Stimulated activated effector memory CD8-positive, alpha-beta T cell treated with anti-CD3 and anti-CD28 coated beads, Interleukin-12 subunit alpha, Interleukin-12 subunit beta, amount 100 ng/mL, for 72 hours (primary cell): Measurements from ENCODE around the gene GIPC2.
"Not testable (repeated sequence)": the region's sequence is repeated elsewhere in the genome, so short reads cannot be mapped to it uniquely, and the experiment has no call there.

Experiments
- ATAC-seq: fragments of 150-1000 bp; cut with Tn5 transposase; 2 replicates; pipeline ENCODE4 v1.10.0; 2021
- DNase-seq, 2 donors: peaks; one replicate each; pipeline ENCODE4 v3.0.0; 2021 to 2022; ENCODE audit warnings: low spot score in 2 of 2
- H3K27ac Mint-ChIP-seq: one replicate; pipeline ENCODE4 v1.8.0; 2022; ENCODE audit warnings: mild to moderate bottlenecking, mixed read lengths
- H3K36me3 Mint-ChIP-seq: one replicate; pipeline ENCODE4 v1.8.0; 2022; ENCODE audit warnings: mild to moderate bottlenecking, mixed read lengths
- H3K4me1 Mint-ChIP-seq: one replicate; pipeline ENCODE4 v1.8.0; 2022; ENCODE audit warnings: mixed read lengths
- H3K4me3 Mint-ChIP-seq: one replicate; pipeline ENCODE4 v1.8.0; 2022; ENCODE audit warnings: mild to moderate bottlenecking, mixed read lengths
- H3K9me3 Mint-ChIP-seq: one replicate; pipeline ENCODE4 v1.8.0; 2022; ENCODE audit warnings: mixed read lengths

Gene GIPC2

GRCh38 chr1:78019024-78019423 lies 26.7 kb upstream of the GIPC2 start:
- Mint-ChIP-seq H3K4me3 (no peak overlapping the region), H3K9me3 (no peaks in the 10 kb centered on the region), H3K36me3 (peaks cover 32% of the 10 kb centered on the region), H3K4me1 (no peaks in the 10 kb centered on the region), H3K27ac (no peak overlapping the region)
- DNase-seq (no peak), ATAC-seq (no peak)

- H3K27ac Mint-ChIP-seq, H3K4me3 Mint-ChIP-seq, H3K9me3 Mint-ChIP-seq, H3K4me1 Mint-ChIP-seq, DNase-seq, ATAC-seq: not testable (repeated sequence)
- H3K36me3 Mint-ChIP-seq, result peaks cover 11% of the 10 kb centered on the region
Observed at GRCh38 chr1:78021134-78021533, 24.6 kb upstream of the GIPC2 start.

DNA sequence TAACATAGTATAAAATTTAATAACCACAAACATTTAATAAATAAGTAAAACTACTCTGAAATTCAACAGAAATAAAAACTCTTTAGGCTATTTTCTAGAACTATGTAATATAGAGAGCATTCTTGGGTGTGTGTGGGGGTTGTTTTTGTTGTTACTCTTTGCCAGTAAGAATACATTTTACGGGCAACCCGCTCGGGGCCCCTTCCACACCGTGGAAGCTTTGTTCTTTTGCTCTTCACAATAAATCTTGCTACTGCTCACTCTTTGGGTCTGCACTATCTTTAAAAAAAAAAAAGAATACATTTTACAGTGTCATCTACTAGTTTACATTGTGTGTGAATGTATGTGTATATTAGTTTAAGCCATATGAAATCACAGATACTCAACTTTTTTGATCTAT lies 16.0 kb upstream of the GIPC2 start:
- ATAC-seq (no peak), DNase-seq (no peak)
- Mint-ChIP-seq H3K36me3 (no peaks in the 10 kb centered on the region), H3K4me1 (no peaks in the 10 kb centered on the region), H3K27ac (no peak overlapping the region), H3K4me3 (no peak overlapping the region), H3K9me3 (no peaks in the 10 kb centered on the region)

DNA sequence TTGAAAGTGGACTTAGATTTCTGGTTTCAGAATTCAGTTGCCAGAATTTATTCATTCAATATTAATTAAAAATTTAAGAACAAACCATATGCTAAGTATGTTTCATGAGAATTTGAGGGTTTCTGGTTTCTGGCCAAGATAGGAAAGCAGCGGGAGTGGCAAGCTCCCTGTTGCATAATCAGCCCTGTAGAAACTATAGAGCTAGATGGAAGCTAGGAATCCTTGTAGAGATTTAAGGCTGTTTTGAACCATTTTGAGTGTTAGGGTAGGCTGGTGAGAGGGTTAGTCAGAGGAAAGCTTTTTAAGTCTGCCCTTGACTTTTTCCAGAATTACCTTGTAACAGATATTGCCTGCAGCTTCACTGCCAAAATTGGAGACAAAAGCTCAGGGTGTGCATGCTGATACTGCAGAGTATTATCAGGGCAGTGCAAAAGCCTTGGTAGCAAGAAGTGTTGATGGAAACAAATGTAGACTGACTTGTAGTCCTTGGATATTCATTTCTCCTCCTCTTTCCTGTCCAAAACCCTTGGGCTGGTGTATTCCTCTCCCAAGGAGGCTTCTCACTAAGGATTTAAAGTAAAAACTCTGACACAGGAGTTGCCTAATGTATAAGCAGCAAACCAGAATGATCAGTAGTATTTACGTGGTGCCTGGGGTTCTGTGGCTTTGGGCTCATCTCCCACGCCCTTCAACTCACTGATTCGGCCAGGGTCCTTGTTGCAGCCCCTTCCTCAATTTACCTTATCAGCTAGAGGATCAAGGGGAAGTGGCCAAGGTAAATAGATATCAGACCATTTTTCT lies 12.6 kb upstream of the GIPC2 start:
- ATAC-seq (no peak), DNase-seq (no peak)
- H3K4me3 Mint-ChIP-seq, result no peak overlapping the region
- H3K27ac Mint-ChIP-seq, result no peak overlapping the region
- no peaks in the 10 kb centered on the region for H3K9me3 Mint-ChIP-seq
- H3K4me1 Mint-ChIP-seq, result no peaks in the 10 kb centered on the region
- H3K36me3 Mint-ChIP-seq, result no peaks in the 10 kb centered on the region

GRCh38 chr1:78033797-78034172 lies 12.0 kb upstream of the GIPC2 start:
- DNase-seq (no peak), ATAC-seq (no peak)
- H3K4me1 Mint-ChIP-seq, result no peaks in the 10 kb centered on the region
- H3K4me3 Mint-ChIP-seq, result no peak overlapping the region
- no peaks in the 10 kb centered on the region for H3K9me3 Mint-ChIP-seq
- H3K36me3 Mint-ChIP-seq, result no peaks in the 10 kb centered on the region
- no peak overlapping the region for H3K27ac Mint-ChIP-seq

DNA sequence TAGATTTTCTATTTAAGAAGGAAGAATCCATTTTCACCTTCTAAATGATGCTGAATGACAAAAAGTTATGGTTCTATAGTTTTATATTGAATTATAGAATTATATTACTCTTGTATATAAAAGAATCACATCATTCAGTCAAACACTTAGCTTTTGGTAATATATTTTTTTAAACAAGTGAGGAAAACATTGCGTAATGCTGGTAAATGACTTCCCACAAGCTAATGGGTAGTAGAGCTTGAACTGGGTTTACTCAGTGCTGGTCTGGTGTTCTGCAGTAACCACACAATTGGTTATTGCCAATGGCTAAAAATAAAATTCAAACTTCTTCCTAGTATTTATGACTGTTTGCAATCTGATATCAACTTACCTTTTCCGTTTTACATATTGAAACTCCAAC lies 10.6 kb upstream of the GIPC2 start:
- Mint-ChIP-seq H3K4me1 (no peaks in the 10 kb centered on the region), H3K4me3 (no peak overlapping the region), H3K9me3 (no peaks in the 10 kb centered on the region), H3K27ac (no peak overlapping the region), H3K36me3 (no peaks in the 10 kb centered on the region)
- no peak for ATAC-seq
- DNase-seq, result no peak

GRCh38 chr1:78036450-78036849 lies 9.3 kb upstream of the GIPC2 start:
- no peak overlapping the region for H3K27ac Mint-ChIP-seq
- DNase-seq, result no peak
- ATAC-seq, result no peak
- H3K4me3 Mint-ChIP-seq, result no peak overlapping the region
- H3K36me3 Mint-ChIP-seq, result no peaks in the 10 kb centered on the region
- H3K4me1 Mint-ChIP-seq, result peaks cover 8% of the 10 kb centered on the region
- H3K9me3 Mint-ChIP-seq, result no peaks in the 10 kb centered on the region

DNA sequence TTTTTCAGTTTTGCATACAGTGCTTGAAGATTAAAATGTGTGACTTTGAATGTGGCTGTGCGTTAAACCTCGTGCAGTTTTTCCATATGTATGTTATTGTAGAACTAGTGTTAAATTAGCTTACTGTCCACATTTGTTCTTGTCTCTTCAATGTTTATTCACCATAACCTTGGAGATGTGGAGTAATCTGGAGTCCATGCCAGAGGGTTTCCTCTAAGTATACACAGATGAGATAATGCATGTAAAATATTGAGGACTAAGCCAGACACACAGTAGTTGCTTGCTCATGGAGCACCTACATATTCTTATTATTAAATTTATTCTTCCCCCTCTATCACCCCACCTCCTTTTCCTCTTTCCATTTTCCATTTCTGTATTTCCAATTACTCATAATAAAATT lies 7.7 kb upstream of the GIPC2 start:
- ATAC-seq (no peak), DNase-seq (no peak)
- H3K27ac Mint-ChIP-seq, result no peak overlapping the region
- H3K36me3 Mint-ChIP-seq, result no peaks in the 10 kb centered on the region
- no peaks in the 10 kb centered on the region for H3K9me3 Mint-ChIP-seq
- no peak overlapping the region for H3K4me3 Mint-ChIP-seq
- H3K4me1 Mint-ChIP-seq, result peaks cover 8% of the 10 kb centered on the region

DNA sequence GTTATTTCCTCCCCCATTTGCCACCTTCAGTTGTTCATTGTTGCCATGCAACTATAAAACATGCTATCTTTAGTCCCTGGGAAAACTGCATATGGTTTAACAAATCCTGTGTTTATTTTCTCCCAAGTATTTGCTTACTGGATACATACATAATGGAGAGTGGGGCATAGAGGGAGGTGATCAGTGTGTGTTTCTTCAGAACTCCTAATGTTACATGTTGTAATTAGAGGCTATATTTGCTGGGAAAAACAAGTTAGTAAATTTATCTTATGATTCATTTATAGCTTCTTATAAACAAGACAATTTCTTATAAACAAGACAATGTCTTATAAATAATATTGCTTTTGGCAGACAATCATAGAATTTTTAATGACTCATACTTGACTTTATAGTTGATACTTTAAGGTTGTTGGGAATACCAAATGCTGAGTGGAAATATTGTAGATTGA lies 7.3 kb upstream of the GIPC2 start:
- Mint-ChIP-seq H3K36me3 (no peaks in the 10 kb centered on the region), H3K27ac (no peak overlapping the region), H3K4me1 (peaks cover 8% of the 10 kb centered on the region), H3K9me3 (no peaks in the 10 kb centered on the region), H3K4me3 (no peak overlapping the region)
- DNase-seq, result no peak
- ATAC-seq, result no peak

DNA sequence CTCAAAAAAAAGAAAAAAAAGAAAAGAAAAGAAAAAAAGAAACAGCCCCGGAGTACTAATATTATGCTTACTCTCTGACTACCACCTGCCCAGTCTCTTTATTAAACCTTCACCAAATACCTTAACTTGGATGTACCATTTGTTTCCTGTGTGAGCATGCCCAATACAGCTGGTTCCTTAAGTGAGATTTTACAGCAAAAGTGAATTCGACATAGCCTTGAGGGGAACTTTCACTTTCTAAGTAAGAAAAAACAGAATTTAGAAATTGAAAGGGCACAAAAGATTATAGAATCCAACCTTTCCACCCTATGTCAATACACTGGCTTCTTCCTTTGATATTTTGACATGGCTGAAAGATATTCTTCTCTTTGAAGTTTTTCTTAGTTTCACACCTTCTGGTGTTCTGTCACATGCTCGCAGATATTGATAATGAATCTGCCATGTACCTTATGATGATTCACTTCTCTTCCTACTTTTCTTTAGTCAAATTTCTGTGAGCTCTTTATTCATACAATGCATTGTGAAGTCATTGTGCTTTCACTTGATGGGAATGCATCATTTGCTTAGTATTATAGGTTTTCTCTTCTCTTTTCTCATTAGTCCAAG lies 5.2 kb upstream of the GIPC2 start:
- Mint-ChIP-seq H3K27ac (no peak overlapping the region), H3K9me3 (no peaks in the 10 kb centered on the region), H3K4me1 (peaks cover 20% of the 10 kb centered on the region), H3K36me3 (no peaks in the 10 kb centered on the region), H3K4me3 (no peak overlapping the region)
- ATAC-seq (peak; percentile 40), DNase-seq (no peak)

DNA sequence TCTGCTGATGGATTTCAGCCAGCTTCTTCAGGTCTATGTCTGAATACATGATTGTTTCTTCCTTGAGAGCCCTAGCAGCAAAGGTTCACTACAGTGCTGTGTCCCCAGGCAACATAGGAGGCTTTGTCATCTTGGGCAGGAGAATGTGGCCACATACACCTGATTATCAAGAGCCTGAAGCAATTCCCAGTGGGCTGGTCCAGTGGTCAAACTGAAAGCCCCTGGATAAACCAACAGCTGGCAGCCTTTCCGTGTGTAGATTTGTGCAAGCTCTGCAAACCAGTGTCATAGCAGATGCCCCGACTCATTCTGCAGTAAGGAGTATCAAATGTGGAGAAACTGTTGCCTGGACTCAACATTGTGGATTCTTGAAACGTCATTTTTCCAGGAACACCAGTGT lies 2.3 kb upstream of the GIPC2 start:
- Mint-ChIP-seq H3K36me3 (no peaks in the 10 kb centered on the region), H3K4me3 (no peak overlapping the region), H3K9me3 (no peaks in the 10 kb centered on the region)

GRCh38 chr1:78044796-78045562 lies 787 bp upstream of the GIPC2 start:
- no peaks in the 10 kb centered on the region for H3K36me3 Mint-ChIP-seq
- no peak for ATAC-seq
- DNase-seq, result no peak
- no peak overlapping the region for H3K27ac Mint-ChIP-seq
- no peaks in the 10 kb centered on the region for H3K9me3 Mint-ChIP-seq
- H3K4me3 Mint-ChIP-seq, result peak overlapping the region; percentile 59
- H3K4me1 Mint-ChIP-seq, result peaks cover 26% of the 10 kb centered on the region

More for the DNA sequence above, 2.3 kb upstream of the GIPC2 start:
- H3K27ac Mint-ChIP-seq, result no peak overlapping the region
- peaks cover 26% of the 10 kb centered on the region for H3K4me1 Mint-ChIP-seq
- ATAC-seq (no peak), DNase-seq (no peak)

DNA sequence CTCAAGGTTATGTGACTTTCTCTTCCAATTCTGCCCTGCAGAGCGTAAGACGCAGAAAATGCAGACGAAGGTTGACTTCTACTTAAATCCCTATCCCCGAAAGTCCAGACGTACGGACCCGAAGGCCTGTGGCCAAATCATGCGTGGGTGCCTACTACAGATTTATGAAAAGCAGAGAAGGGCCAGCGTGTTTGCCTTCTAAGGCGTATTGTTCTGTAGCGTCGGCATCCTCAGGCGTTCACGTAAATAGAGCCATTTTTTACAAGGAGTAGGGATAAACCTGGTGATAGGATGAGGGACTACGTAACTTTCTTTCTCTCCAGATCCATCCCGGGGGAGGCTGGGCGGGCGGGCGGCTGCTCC lies 222 bp upstream of the GIPC2 start:
- no peaks in the 10 kb centered on the region for H3K9me3 Mint-ChIP-seq
- H3K4me1 Mint-ChIP-seq, result peaks cover 24% of the 10 kb centered on the region
- peak overlapping the region; percentile 59 for H3K4me3 Mint-ChIP-seq
- no peaks in the 10 kb centered on the region for H3K36me3 Mint-ChIP-seq
- H3K27ac Mint-ChIP-seq, result no peak overlapping the region
- no peak for DNase-seq
- peak; percentile 14 for ATAC-seq

DNA sequence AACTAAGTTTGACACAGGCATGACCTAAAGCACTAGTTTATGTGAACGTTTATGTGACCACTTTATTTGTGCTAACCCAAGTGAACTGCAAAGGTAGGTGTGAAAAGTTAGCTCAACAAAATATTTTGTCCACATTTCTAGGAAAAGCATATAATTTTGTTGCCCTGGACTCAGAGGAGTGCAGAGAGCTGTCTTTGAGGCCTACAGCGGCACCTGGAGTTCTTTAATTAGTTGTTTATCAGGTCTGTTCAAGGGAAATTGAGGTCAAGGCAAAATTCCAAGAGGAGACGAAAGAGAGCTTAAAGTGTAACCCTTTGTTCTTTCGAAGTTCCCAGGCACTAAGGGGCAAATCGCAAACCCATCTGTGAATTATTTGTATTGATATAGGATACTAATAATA lies 1.3 kb downstream of the GIPC2 start:
- ATAC-seq, result no peak
- DNase-seq, result no peak
- Mint-ChIP-seq H3K27ac (no peak overlapping the region), H3K4me1 (peaks cover 18% of the 10 kb centered on the region), H3K36me3 (no peaks in the 10 kb centered on the region), H3K4me3 (peak overlapping the region; percentile 59), H3K9me3 (no peaks in the 10 kb centered on the region)

DNA sequence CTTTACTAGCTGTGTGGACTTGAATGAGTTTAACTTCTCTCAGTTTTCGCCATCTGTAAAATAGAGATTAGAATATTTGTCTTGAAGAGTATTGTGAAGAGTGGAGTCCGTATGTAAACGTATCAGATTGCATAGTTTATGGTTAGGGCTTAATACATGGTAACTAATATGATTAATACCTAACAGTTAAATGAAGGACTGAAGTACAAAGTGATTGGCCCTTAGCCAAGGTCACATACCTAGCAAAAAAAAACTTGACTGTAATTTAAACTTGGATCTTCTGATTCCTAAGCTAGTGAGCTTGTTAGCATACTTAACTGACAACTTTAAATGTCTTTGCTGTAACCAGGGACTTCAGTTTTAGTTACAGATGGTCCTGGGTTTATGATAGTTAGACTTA lies 1.9 kb downstream of the GIPC2 start:
- peaks cover 18% of the 10 kb centered on the region for H3K4me1 Mint-ChIP-seq
- no peak overlapping the region for H3K27ac Mint-ChIP-seq
- ATAC-seq (no peak), DNase-seq (no peak)
- no peaks in the 10 kb centered on the region for H3K9me3 Mint-ChIP-seq
- H3K4me3 Mint-ChIP-seq, result no peak overlapping the region
- no peaks in the 10 kb centered on the region for H3K36me3 Mint-ChIP-seq

DNA sequence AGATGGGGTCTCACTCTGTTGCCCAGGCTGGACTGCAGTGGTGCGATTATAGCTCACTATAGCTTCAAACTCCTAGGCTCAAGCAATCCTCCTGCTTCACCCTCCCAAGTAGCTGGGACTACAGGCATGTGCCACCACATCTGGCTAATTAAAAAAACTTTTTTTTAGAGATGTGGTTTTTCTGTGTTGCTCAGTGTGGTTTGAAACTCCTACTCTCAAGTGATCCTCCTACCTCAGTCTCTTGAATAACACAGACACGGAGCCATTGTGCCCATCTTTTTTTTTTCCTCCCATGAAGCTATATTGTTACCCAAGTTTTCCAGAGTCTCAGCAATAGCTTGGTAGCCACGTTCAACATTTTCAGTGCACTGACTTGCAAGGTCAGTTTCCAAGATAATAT lies 2.7 kb downstream of the GIPC2 start:
- no peak overlapping the region for H3K4me3 Mint-ChIP-seq
- no peak overlapping the region for H3K27ac Mint-ChIP-seq
- H3K4me1 Mint-ChIP-seq, result peaks cover 18% of the 10 kb centered on the region
- no peaks in the 10 kb centered on the region for H3K36me3 Mint-ChIP-seq
- peak; percentile 68 for ATAC-seq
- no peak for DNase-seq
- H3K9me3 Mint-ChIP-seq, result no peaks in the 10 kb centered on the region
